Measurements from ENCODE around the gene SLC11A2. TPM values are rescaled to one million over a fixed set of nuclear protein-coding genes. Genes with fewer than 3 reads are reported as not detected.
A peak's percentile ranks its signal among the peaks of the same experiment; 100 is the strongest.

Gene SLC11A2
- total RNA-seq, 1 donor from 2014 or later: 96.8 TPM

DNA sequence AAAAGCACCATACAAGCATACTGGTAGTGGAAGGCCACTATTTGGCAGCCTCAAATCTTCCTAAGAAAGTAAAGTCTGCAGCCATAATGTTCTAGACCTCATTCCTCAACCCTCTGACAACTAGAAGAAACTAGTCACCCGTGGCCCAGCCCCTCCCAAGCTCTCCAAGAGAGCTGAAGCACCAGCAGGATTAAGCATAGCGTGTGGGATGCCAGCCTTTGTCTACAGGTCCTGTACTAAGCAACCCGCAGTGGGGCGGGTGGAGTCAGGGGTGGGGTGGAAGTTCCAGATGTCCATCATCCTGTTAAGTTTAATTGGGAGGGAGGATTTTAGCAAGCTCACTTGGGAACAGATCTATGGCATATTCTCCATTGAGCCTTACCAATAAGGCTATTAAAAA is 14.2 kb downstream of the SLC11A2 start:
- no peaks in the 10 kb centered on the region for H3K27me3 ChIP-seq
- peaks cover 23% of the 10 kb centered on the region for H3K4me1 ChIP-seq
- H3K9me3 ChIP-seq: no peaks in the 10 kb centered on the region
- peaks cover 10% of the 10 kb centered on the region for H3K36me3 ChIP-seq
- H3K27ac ChIP-seq: no peak overlapping the region
- TF ChIP-seq, protein P1, sequence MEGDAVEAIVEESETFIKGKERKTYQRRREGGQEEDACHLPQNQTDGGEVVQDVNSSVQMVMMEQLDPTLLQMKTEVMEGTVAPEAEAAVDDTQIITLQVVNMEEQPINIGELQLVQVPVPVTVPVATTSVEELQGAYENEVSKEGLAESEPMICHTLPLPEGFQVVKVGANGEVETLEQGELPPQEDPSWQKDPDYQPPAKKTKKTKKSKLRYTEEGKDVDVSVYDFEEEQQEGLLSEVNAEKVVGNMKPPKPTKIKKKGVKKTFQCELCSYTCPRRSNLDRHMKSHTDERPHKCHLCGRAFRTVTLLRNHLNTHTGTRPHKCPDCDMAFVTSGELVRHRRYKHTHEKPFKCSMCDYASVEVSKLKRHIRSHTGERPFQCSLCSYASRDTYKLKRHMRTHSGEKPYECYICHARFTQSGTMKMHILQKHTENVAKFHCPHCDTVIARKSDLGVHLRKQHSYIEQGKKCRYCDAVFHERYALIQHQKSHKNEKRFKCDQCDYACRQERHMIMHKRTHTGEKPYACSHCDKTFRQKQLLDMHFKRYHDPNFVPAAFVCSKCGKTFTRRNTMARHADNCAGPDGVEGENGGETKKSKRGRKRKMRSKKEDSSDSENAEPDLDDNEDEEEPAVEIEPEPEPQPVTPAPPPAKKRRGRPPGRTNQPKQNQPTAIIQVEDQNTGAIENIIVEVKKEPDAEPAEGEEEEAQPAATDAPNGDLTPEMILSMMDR (IDR thresholded peaks at IDR 0.05): no peak
- no peak overlapping the region for H3K4me3 ChIP-seq
- intact Hi-C loops (cut with DNase I): no loop called here
- ATAC-seq (peak; percentile 73), DNase-seq (peak; percentile 70)

DNA sequence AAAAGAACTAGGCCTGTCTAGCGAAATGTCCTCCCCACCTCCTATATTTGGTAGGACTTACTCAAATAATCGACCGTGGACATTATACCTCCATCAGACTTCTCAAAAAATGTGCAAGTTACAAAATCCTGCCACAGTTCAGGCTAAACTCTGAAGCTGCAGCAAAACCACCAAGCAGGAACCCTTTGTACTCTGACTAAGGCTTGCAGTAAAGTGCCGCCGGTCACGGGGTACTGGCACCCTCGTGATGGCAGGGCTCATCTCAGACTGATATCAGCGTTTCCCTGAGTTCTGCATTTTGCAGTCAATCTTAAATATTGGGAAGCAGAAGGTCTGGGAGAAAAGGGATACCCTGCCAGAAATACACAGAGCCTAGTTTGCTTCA is 17.1 kb downstream of the SLC11A2 start:
- TF ChIP-seq, protein P1 (IDR thresholded peaks at IDR 0.05): no peak
- peaks cover 38% of the 10 kb centered on the region for H3K36me3 ChIP-seq
- H3K27me3 ChIP-seq: no peaks in the 10 kb centered on the region
- H3K27ac ChIP-seq: peak overlapping the region; percentile 61
- DNase-seq: peak; percentile 88
- peaks cover 23% of the 10 kb centered on the region for H3K4me1 ChIP-seq
- no peaks in the 10 kb centered on the region for H3K9me3 ChIP-seq
- peak overlapping the region; percentile 33 for H3K4me3 ChIP-seq
- intact Hi-C loops (cut with DNase I): no loop called here
- peak; percentile 93 for ATAC-seq

DNA sequence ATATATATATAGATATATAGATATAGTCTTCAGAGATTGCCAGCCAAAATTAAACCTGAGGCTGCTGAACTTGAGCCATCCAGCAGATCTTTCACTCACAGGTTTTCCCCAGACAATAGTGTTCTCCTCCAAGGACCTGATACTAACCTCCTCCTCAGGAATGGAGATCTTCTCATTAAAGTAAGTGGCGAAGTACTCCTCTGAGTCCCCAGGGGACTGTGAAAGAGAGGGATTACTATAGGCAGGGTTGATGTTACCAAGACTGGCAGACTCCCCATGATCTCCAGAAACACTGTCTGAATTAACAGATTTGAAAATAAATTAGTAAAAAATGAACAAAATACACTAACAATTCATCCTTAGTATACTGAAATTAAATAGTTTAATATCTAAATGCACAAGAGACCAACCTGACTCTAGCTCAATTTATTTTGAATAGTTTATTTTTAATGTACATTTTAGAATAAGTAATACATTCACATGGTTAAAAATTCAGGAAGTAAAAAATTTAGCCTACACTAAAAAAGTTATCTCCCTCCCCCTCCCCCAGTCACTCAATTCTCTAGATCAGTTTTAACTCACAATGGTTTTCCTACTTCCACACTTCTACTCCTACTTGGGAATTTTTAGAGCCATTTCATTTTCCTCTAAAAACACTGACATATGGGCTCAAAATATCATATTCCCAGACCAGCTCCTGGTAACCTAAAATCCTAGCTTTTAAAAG is 17.7 kb downstream of the SLC11A2 start:
- H3K27ac ChIP-seq: peak overlapping the region; percentile 61
- H3K9me3 ChIP-seq: no peaks in the 10 kb centered on the region
- peaks cover 18% of the 10 kb centered on the region for H3K4me1 ChIP-seq
- TF ChIP-seq, protein P1 (IDR thresholded peaks at IDR 0.05): no peak
- DNase-seq: no peak
- ATAC-seq: no peak
- no peaks in the 10 kb centered on the region for H3K27me3 ChIP-seq
- peaks cover 41% of the 10 kb centered on the region for H3K36me3 ChIP-seq
- peak overlapping the region; percentile 33 for H3K4me3 ChIP-seq
- intact Hi-C loops (cut with DNase I): no loop called here

DNA sequence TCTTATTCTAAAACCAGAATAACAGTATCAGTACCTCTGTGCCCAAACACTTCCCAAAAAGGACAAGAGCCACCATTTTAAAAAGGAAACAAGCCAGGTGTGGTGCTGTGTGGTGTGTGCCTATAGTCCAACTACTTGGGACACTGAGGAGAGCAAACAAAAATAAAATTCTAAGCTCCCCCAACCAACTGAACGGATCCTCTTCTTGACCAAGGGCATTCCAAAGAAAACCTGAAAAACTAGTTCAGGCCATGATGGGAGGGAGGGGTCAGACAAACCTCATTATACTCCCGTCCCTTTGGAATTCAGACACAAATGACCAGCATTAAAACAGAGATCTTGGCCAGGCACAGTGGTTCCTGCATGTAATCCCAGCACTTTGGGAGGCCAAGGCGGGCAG is 20.5 kb downstream of the SLC11A2 start:
- DNase-seq: no peak
- peaks cover 65% of the 10 kb centered on the region for H3K36me3 ChIP-seq
- peak overlapping the region; percentile 18 for H3K27ac ChIP-seq

DNA sequence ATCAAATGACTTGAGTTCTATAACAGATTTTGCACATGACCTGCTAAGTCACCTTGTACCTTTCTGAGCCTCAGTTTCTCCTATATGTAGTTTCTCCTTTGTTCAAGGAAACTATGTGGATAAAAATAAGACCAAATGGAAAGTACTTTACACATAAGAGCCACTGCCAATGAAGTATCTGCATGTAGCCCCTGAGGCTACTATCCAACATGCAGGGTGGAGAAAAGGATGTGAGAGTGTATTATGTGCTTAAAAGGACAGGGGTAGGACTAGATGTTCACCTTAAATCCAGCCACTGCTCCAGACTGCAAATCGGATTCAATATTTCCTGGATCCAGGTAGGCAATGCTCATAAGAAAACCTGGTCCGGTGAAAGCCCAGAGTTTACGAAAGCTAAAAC is 21.2 kb downstream of the SLC11A2 start:
- Histone ChIP-seq H3K9me3 (no peaks in the 10 kb centered on the region), H3K27me3 (no peaks in the 10 kb centered on the region), H3K36me3 (peaks cover 71% of the 10 kb centered on the region), H3K4me1 (no peaks in the 10 kb centered on the region), H3K27ac (no peak overlapping the region), H3K4me3 (no peak overlapping the region)
- no peak for DNase-seq
- ATAC-seq: no peak
- TF ChIP-seq, protein P1 (IDR thresholded peaks at IDR 0.05): no peak
- intact Hi-C loops (cut with DNase I): no loop called here

More for the DNA sequence above, 20.5 kb downstream of the SLC11A2 start:
- intact Hi-C loops (cut with DNase I): no loop called here
- Histone ChIP-seq H3K27me3 (no peaks in the 10 kb centered on the region), H3K4me3 (no peak overlapping the region), H3K9me3 (no peaks in the 10 kb centered on the region), H3K4me1 (peaks cover 2% of the 10 kb centered on the region)
- peak; percentile 78 for ATAC-seq
- TF ChIP-seq, protein P1 (IDR thresholded peaks at IDR 0.05): no peak

Measured in upper lobe of right lung (tissue), 1 donor.